ENCODE data around the gene MTRF1.

The MTRF1 gene

DNA sequence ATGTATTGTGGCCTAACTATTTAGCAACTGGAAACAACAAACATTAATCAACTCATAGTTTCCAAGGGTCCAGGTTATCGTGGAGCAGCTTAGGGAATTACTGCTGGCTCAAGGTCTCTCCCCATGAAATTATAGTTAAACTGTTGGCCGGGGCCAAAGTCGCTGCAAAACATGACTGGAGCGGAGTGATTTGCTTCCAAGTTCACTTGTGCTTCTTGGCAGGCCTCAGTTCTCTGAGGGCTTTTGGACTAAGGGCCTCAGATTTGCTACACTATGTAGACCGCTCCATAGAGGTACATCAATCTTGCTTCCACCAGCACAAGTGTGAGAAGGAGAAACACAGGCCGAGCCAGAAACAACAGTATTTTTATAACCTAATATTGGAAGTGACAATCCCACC, 59.6 kb downstream of the MTRF1 start:
- no peak overlapping the region for H3K4me3 ChIP-seq (replicated peaks; ENCODE audit: low read depth, low read length)
- no peak for TF ChIP-seq CTCF (IDR thresholded peaks at IDR 0.05; ENCODE audit: insufficient read depth, low read length, poor library complexity, severe bottlenecking)
- DNase-seq (ENCODE audit: extremely low read depth, insufficient read length): no peak
- H3K36me3 ChIP-seq (ENCODE audit: control insufficient read depth, insufficient read depth, low read length): no peaks in the 10 kb centered on the region
- H3K27me3 ChIP-seq (replicated peaks; ENCODE audit: control insufficient read depth, insufficient read depth, low read length): no peaks in the 10 kb centered on the region

DNA sequence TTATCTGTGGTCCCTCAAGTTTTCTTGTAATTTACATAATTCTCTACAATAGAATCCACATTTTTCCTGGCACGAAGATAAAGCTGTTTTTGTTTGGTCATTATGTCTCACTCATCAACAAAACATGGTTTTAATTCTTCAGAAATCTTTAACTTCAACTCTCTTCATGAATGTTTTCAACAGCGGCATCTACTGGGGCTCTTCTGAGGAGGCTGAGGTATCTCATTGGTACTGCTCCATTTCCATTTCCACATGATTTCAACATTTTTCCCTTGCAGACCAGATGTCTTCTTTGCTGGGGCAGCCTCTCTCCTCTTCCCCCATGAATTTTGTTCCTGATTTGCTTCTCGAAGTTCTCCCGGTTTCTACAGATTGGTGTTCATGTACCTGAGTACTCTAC, 63.2 kb downstream of the MTRF1 start:
- TF ChIP-seq CTCF (IDR thresholded peaks at IDR 0.05; ENCODE audit: insufficient read depth, low read length, poor library complexity, severe bottlenecking): no peak

DNA sequence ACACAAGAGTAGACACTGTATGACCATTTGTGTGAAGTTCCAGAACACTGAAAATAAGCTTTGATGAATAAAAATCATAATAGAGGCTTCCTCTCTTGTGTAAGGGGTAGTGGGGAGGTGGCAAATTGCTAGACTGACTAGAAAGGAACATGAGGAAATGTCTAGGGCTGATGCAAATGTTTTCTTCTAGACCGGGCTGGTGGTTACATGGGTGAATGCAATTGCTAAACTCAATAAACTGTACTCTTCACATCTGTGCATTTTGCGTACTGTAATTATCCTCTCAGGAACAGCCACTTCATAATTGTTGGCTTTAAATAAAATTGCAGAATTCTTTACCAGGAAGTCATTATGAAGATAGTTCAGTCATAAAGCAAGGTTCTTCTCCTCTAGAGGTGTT, 63.9 kb downstream of the MTRF1 start:
- peak; percentile 21 for DNase-seq (ENCODE audit: extremely low read depth, insufficient read length)
- Histone ChIP-seq H3K27me3 (replicated peaks; ENCODE audit: control insufficient read depth, insufficient read depth, low read length) (no peaks in the 10 kb centered on the region), H3K36me3 (ENCODE audit: control insufficient read depth, insufficient read depth, low read length) (no peaks in the 10 kb centered on the region), H3K4me3 (replicated peaks; ENCODE audit: low read depth, low read length) (no peak overlapping the region)
- TF ChIP-seq CTCF (IDR thresholded peaks at IDR 0.05; ENCODE audit: insufficient read depth, low read length, poor library complexity, severe bottlenecking): no peak

More for the DNA sequence above, 63.2 kb downstream of the MTRF1 start:
- H3K36me3 ChIP-seq (ENCODE audit: control insufficient read depth, insufficient read depth, low read length): no peaks in the 10 kb centered on the region
- DNase-seq (ENCODE audit: extremely low read depth, insufficient read length): no peak
- H3K4me3 ChIP-seq (replicated peaks; ENCODE audit: low read depth, low read length): no peak overlapping the region
- no peaks in the 10 kb centered on the region for H3K27me3 ChIP-seq (replicated peaks; ENCODE audit: control insufficient read depth, insufficient read depth, low read length)

- no peak for TF ChIP-seq CTCF (IDR thresholded peaks at IDR 0.05; ENCODE audit: insufficient read depth, low read length, poor library complexity, severe bottlenecking)
- Histone ChIP-seq H3K4me3 (replicated peaks; ENCODE audit: low read depth, low read length) (no peak overlapping the region), H3K36me3 (ENCODE audit: control insufficient read depth, insufficient read depth, low read length) (no peaks in the 10 kb centered on the region), H3K27me3 (replicated peaks; ENCODE audit: control insufficient read depth, insufficient read depth, low read length) (no peaks in the 10 kb centered on the region)
- DNase-seq (ENCODE audit: extremely low read depth, insufficient read length): no peak
These were observed 64.3 kb downstream of the MTRF1 start for GRCh38 chr13:41199079-41199478.

GRCh38 chr13:41196620-41197019, 66.8 kb downstream of the MTRF1 start:
- no peak for DNase-seq (ENCODE audit: extremely low read depth, insufficient read length)
- TF ChIP-seq CTCF (IDR thresholded peaks at IDR 0.05; ENCODE audit: insufficient read depth, low read length, poor library complexity, severe bottlenecking): peak; percentile 16
- Histone ChIP-seq H3K36me3 (ENCODE audit: control insufficient read depth, insufficient read depth, low read length) (no peaks in the 10 kb centered on the region; the same call in 1 of the 2 replicates), H3K27me3 (replicated peaks; ENCODE audit: control insufficient read depth, insufficient read depth, low read length) (no peaks in the 10 kb centered on the region), H3K4me3 (replicated peaks; ENCODE audit: low read depth, low read length) (no peak overlapping the region)

GRCh38 chr13:41196011-41196410, 67.4 kb downstream of the MTRF1 start:
- H3K4me3 ChIP-seq (replicated peaks; ENCODE audit: low read depth, low read length): no peak overlapping the region
- no peaks in the 10 kb centered on the region; the same call in 1 of the 2 replicates for H3K36me3 ChIP-seq (ENCODE audit: control insufficient read depth, insufficient read depth, low read length)
- no peak for DNase-seq (ENCODE audit: extremely low read depth, insufficient read length)
- TF ChIP-seq CTCF (IDR thresholded peaks at IDR 0.05; ENCODE audit: insufficient read depth, low read length, poor library complexity, severe bottlenecking): no peak
- H3K27me3 ChIP-seq (replicated peaks; ENCODE audit: control insufficient read depth, insufficient read depth, low read length): no peaks in the 10 kb centered on the region

Data from GM06990 (cell line).